GM19023 (cell line): ENCODE measurements around the gene CARS1.

Source experiments
- ATAC-seq: cut with Tn5 transposase; IDR thresholded peaks from one replicate; pipeline ENCODE4 v1.9.1; 2021; ENCODE audit warnings: mild to moderate bottlenecking, moderate library complexity; ENCODE audit not compliant: unreplicated experiment

CARS1 gene

DNA sequence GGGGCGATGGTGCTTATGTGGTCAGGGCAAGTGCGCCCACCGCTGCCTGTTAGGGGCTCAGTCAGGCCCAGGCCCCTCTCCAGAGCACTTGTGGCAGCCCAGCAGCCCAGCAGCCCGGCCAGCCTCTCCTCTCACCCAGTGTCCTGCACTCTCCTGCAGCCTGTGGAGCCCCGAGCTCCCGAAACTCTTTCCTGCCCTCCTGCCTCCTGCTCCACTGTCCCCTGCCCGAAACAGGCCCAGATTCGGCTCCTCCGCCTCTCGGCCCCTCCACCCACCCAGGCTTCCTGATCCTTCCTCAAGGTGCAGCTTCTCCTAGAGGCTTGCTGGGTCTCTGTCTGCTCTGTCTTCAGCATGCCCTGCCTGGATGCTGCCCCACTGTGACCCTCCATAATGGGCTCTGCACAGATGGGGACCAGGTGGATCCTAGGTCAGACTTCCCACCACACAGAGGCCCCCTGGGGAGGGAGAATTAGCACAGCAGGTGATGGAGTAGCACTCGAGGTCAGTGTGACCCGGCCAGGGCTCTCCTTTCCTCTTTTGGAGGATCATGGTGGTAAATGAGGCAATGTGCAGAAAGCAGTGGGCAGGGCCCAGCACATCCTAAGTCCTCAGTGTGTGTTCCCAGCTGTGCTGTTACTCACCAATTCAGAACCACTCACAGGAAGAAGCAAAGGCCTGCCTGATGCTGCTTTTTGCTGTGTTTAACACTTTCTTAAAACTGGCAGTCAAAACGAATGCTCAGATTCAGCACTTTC lies 46.5 kb downstream of the CARS1 start:
- ATAC-seq = no peak

GRCh38 chr11:3010004-3010403 lies 47.2 kb downstream of the CARS1 start:
- ATAC-seq = no peak

GRCh38 chr11:3009481-3009880 lies 47.7 kb downstream of the CARS1 start:
- ATAC-seq = no peak

GRCh38 chr11:3008746-3009336 lies 48.4 kb downstream of the CARS1 start:
- no peak for ATAC-seq

DNA sequence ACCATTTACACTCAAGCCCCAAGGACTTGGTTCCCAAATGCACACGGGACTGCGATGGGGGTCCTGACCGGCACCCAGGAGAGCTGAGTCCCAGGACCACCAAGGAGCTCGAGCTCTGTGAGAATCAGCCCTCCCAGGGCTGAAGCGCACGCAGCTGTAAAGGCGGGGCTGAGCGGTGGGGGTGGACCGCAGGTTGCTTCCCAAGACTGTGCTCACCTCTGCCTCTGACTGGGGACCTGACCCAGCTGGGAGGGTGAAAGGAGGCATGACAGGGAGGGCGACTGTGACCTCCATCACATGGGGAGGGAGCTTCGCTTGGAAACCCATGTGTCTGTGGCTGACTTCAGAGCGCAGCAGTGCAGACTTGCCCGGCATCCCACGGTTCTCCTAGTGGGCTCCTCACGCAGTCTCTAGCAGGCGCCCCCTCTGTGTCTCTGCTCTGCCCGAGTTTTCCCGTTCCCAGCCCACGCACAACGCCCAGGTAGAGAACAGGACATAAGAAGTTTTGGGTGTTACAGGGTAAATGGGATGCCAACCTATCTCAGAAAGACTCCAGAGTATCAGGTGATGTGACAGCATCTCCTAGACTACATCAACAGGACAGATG lies 49.7 kb downstream of the CARS1 start:
- no peak for ATAC-seq

GRCh38 chr11:3006505-3007260 lies 50.5 kb downstream of the CARS1 start:
- no peak for ATAC-seq

DNA sequence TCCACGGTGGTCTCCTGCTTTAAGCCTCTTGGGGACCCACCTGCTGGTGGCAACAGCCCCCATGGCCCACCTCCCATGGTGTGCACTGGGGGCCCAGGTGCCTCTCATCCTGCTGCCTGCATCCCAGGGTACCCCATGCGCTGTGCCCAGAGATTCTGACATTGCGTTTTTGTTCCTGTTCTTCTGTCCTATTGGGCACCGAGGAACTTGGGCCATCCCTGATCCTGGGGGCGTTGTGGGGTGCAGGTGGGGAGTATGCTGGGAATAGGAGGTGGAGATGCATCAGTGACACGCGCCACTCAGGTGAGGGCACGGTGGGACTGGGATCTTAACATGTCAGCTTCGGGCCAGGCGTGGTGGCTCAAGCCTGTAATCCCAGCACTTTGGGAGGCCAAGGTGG lies 52.7 kb downstream of the CARS1 start:
- ATAC-seq = no peak

DNA sequence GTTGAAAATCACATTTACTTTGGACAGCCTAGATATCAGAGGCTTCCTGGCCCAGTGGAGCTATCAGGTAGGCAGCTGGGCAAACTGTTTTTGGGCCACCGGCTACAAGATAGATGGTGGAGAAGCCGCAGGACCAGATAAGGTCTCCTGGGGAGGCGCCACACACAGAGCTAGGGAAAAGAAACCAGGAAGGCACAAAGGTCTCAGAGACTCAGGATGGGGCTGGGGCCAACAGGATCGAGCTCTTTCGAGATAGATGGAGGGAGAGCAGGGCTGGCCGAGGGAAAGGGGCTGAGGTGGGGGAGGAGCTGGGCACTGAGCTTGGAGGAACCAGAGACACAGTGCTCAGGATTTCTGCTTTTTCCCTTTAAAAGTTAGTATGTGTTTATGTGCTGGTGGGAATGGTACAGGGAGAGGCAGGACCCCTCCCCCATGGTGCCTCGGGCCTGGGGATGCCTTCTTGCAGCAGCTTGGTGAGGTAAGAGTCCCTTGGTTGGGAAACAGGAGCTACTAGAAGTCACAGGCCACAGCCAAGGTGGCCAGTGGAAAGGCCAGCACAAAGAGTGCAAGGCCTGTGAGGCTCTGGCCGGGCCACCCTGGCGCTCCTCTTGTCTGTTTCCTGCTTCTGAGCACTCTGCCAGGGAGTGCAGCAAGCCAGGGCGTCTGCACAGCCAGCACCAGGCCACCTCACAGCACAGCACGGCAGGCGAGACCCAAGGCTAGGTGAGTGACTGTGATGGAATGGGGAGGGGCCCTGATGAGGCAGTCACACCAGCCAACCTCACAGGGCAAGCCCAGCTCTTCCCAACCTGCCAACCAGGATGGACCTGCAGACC lies 53.6 kb downstream of the CARS1 start:
- ATAC-seq = no peak

DNA sequence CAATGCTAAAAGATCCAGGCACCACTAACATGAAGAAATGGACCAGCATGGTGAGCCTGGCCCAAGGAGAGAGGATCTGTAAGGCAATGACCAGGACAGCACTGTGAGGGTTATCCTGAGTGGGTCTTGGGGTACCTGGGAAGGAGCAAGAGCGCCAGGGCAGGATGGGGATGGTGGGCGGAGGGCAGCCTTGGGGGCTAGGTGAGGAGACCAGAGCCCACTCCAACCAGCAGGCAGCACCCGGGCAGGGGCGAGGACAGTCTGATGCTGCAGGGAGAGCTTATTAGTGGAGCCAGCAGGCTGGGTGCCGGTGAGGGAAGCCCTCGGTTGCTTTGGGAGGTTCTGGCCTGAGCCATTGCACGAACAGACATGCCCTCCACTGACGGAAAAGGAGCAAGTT lies 54.4 kb downstream of the CARS1 start:
- ATAC-seq = no peak

DNA sequence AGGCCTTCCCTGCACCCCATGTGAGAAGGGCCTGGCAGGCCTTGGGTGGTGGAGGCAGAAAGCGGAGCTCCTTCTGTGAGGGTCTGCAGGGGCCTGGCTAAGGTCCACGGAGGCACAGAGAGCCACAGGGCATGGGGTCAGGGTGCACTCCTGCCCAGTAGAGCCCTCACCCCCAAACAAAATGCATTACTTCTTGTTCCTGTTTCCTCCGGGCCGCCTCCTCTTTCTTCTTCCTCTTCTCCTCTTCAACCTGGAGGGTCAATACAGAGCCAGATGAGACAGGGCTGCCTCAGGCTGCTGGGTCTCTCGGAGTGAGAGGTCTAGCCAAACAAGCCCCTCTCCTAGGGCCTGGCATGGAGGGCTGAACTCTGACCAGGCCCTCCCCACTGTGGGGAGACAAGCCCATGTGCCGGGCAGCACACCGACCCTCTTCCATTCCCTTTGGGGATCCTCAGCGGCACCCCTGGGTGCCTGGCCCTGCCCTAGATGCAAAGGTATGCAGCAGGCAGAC lies 54.8 kb downstream of the CARS1 start:
- ATAC-seq = no peak

DNA sequence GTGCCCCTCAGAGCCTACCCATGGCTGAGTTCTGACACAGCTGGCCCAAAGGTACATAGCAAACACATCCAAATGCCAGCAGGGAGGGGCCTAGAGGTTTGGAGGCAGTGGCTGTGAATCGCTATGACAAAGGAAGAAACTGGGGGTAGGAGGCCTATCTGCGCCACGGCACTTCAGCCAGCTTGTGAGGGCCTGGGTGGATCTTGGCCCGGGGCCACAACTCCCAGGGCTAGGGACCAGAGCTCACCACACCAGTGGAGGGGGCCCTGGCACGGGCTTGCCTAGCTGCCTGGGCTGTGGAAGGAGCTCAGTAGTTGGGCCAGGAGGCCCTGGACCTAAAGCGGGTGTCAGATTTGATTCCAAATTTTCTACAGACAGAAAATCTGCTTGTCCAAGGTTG lies 55.7 kb downstream of the CARS1 start:
- ATAC-seq = no peak

GRCh38 chr11:3000032-3000961 lies 56.9 kb downstream of the CARS1 start:
- ATAC-seq = no peak

- ATAC-seq = no peak
Measured at GRCh38 chr11:2999464-2999998, 57.7 kb downstream of the CARS1 start.

DNA sequence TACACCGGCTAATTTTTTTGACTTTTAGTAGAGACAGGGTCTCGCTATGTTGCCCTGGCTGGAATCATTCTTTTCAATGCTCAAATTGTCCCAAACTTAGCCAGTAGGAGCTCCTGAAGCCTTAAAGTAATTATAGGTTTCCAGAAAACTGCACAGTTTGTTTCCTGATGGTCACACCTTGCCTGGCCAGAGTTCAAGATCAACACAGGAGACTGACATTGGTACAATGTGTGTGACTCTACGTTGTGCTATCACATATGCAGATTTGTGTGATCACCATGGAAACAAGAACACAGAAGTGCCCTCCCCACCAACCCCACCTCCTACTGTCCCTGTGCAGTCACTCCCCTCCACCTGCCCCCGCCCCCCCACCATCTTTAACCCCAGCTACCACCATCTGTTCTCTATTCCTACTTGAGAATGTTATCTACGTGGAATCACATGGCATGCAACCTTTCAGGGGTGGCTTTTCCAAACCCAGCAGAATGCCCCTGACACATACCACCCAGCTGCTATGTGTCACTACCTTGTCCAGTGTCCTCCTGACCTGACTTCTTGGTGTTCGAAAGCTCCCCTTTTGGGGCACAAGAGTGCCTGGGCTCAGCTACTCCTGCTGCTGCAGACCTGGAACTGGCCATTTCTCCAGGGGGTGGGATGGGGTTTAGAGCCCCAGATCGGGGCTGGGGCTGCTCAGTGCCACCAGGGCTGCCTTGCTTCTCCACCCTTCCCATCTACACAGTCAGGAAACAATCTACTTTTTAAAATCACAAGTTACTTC lies 59.0 kb downstream of the CARS1 start:
- ATAC-seq = no peak

GRCh38 chr11:2997406-2997805 lies 59.8 kb downstream of the CARS1 start:
- no peak for ATAC-seq

DNA sequence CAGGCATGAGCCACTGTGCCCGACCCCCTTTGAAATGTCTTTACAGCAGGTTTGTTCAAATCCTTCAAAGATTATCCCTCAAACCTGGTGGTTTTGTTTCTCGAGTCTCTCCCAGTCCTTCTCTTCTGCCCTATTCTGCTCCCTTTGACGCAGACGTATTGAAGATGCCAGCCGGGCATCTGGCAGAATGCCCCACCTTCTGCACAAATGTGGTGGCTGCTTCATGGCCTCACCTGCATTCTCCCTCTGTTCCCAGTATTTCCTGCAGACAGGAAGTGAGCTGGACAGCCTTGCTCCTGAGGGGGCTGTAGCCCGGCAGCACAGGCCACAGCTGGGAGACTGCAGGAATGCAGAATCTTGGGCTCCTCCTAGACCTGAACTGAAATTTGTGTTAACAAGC lies 60.2 kb downstream of the CARS1 start:
- ATAC-seq = no peak

DNA sequence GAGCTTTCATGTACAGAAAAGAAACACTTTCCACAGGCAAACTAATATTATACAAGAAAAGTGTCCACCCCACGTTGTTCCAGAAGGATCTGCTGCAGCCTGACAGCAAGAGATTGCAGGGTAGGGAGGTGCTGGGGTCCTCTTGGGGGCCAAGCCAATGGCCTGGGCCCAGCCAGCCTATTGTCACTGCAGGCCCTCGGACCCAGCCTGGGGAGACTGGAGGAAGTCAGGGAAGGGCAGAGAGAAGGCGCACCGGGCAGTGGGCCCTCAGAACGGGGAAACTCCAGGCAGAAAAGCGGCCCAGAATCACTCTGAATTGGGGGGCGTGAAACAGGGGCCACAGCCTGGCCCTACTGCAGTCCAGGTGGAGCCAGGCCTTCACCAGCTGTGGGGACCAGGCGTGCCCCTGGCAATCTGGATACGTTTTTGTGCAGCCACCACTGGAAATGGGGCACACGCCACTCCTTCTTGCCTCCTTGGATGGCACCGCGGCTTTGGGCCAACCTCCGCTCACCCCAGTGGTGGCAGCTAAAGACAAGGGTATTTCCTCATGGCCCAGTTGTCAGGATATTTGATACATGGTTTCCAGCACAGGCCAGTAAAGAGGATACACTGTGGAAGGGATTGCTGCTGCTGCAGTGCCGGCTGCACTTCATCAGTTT lies 61.2 kb downstream of the CARS1 start:
- ATAC-seq = no peak

GRCh38 chr11:2995031-2995561 lies 62.1 kb downstream of the CARS1 start:
- no peak for ATAC-seq
